Pericardium fibroblast (primary cell): Measurements from ENCODE around the gene MXD4. TPM values are rescaled to one million over a fixed set of nuclear protein-coding genes. Genes with fewer than 3 reads are reported as not detected.

Source experiments
- total RNA-seq: library from RNA; depleted of rRNA; stranded (reverse); fragments of >200 nt; gene quantifications from 2 replicates; pipeline ENCODE4 v1.2.3, GENCODE V29; 2015

MXD4 gene, protein sequence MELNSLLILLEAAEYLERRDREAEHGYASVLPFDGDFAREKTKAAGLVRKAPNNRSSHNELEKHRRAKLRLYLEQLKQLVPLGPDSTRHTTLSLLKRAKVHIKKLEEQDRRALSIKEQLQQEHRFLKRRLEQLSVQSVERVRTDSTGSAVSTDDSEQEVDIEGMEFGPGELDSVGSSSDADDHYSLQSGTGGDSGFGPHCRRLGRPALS
- total RNA-seq, result 93.1 and 94.6 TPM in 2 replicates

DNA sequence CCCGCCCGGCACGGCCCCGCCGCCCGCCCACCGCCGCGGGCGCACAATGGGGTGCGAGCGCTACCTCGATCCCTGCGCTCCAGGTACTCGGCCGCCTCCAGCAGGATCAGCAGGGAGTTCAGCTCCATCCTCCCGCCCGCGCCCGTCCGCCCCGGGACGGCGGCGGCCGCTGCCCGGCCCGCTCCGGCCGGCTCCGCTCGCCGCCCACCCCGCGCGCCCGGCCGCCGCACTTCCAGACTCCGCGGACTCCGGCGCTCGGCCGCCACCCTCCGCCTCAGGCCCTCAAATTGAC lies at the start of gene MXD4:
Gene MXD4 (minus strand): TSS at position 257 of the 292 bp plus-strand sequence. CDS start 129 bp downstream, at position 128.

DNA sequence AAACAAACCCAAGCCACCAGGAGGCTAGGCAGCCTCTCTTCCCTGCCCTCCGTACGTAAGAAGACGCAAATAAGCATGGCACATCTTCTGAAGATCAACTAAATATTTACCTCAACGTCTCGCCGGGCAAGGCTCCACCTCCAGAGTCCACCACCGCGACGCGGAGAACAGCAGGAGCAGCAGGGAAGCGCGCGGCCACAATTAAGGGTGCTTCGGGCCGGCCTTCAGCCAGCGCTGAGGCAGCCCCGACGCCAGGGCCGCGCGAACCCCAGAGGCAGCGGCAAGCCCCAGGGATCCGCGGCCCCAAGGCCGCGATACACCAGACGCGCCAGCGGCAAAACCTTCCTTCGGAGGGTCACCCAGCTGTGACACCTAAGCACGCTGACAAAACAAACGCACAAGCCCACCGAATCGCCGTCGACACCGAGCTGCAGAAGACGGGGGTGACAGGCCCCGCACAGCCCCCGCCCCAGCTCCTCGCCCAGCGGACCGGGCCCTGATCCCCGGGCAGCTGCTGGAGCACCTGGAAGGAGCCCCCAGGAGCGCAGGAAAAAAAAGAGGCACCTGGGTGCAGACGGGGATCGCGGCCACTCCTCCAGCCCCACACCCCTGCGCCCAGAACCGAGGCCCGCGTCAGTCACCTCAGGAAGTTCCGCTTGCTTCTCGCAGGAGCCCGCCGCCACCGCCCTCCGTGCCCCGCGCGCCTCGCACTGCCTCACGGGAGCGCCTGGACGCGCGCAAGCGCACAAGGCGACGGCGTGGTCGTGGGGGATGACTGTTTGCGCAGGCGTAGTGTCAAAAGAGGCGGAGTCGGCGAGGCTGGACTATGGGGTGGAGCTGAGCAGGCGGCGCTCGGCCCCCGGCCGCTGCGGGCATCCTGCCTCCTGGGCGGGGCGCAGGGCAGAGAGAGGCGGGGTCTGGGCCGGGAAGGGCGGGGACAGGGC lies 20.2 kb downstream of the MXD4 start, which contains the start of the genes HAUS3 and POLN:
Gene HAUS3 (minus strand): TSS at position 712 of the 944 bp plus-strand sequence. CDS start 1,175 bp downstream, outside the sequence.
Gene POLN (minus strand): TSS at position 712 of the 944 bp plus-strand sequence. CDS start 12,890 bp downstream, outside the sequence.

Other genes with a start within 250 kb of the MXD4 start
- 0.23 and 0.26 TPM in 2 replicates for gene NAT8L, start 202.8 kb downstream of the MXD4 start, total RNA-seq
- gene HAUS3, start 20.0 kb downstream of the MXD4 start, total RNA-seq, result 4.6 and 5.3 TPM in 2 replicates
- 1.1 and 1.9 TPM in 2 replicates for gene POLN, start 20.0 kb downstream of the MXD4 start, total RNA-seq
- 6.8 TPM in 2 replicates for gene ZFYVE28, start 156.5 kb upstream of the MXD4 start, total RNA-seq
- not detected in 2 replicates for gene CFAP99, start 156.8 kb upstream of the MXD4 start, total RNA-seq
- 47.0 and 53.0 TPM in 2 replicates for gene RNF4, start 207.0 kb upstream of the MXD4 start, total RNA-seq